K562 (cell line): ENCODE data around the gene AMOT. TPM values are rescaled to one million over a fixed set of nuclear protein-coding genes. Genes with fewer than 3 reads are reported as not detected.

Source experiments
- ATAC-seq: fragments of 200-7000 bp; cut with Tn5 transposase; 3 replicates; pipeline ENCODE4 v1.9.1; 2020; ENCODE audit warnings: moderate library complexity
- BruUV-seq: library from RNA; stranded (reverse); fragments of 400-500 nt; replicated peaks from 2 replicates; lab custom pipeline; 2021; lab: Mats Ljungman, UMichigan
- CTCF ChIA-PET: fragments of 300-600 bp; formaldehyde crosslinking; extraction: SDS; loops from one replicate; lab custom pipeline; 2021; ENCODE audit warnings: low intra/inter-chr PET ratio; lab: Yijun Ruan, JAX
- POLR2A ChIA-PET: fragments of 300-600, 350-650 bp; sonication (Branson Sonifier 250); formaldehyde crosslinking; extraction: SDS; loops from one replicate; lab custom pipeline; 2021; ENCODE audit warnings: antibody characterized with exemption, inconsistent platforms; lab: Yijun Ruan, JAX
- DNase-seq, 4 experiments: peaks; one replicate each; pipeline versions ENCODE4 v3.0.0 to v3.0.0-alpha.2; 2011 to 2018; ENCODE audit warnings: low spot score in 3 of 4, mixed read lengths in 3 of 4; ENCODE audit errors: extremely low read depth in 1 of 4
- FAIRE-seq: peaks from 2 replicates; lab custom pipeline; 2011; peaks lifted over from hg19 to GRCh38; lab: Jason Lieb, UNC
- H2AFZ ChIP-seq: 2 replicates; pipeline ENCODE4 v1.6.0; 2011; ENCODE audit warnings: low read depth, low read length, control low read depth, inconsistent platforms
- H3K27ac ChIP-seq: fragments of 200-600 bp; 3 replicates; pipeline ENCODE4 v1.8.0; 2011; ENCODE audit warnings: low read depth, mild to moderate bottlenecking, control low read depth, inconsistent platforms, low read length, moderate library complexity, mixed read lengths; ENCODE audit errors: extremely low read depth
- H3K27me3 ChIP-seq, 2 experiments: fragments of 300-600 bp in 1 of 2; 2 replicates in 1 of 2; 3 replicates in 1 of 2; pipeline versions ENCODE4 v1.6.0 to v1.8.0; 2011; ENCODE audit warnings: inconsistent platforms in 2 of 2, low read length in 2 of 2, mild to moderate bottlenecking in 1 of 2, mixed read lengths in 1 of 2, moderate library complexity in 1 of 2; ENCODE audit not compliant: control insufficient read depth in 2 of 2, insufficient read depth in 2 of 2
- H3K36me3 ChIP-seq: fragments of 300-600 bp; 3 replicates; pipeline ENCODE4 v1.8.0; 2011; ENCODE audit warnings: mild to moderate bottlenecking, low read length, inconsistent platforms; ENCODE audit not compliant: control insufficient read depth, insufficient read depth
- H3K4me1 ChIP-seq, 2 experiments: fragments of 200-600 bp in 1 of 2; replicated peaks in 1 of 2; 2 replicates in 1 of 2; 3 replicates in 1 of 2; pipeline versions ENCODE4 v1.5.1 to v1.8.0; 2011; ENCODE audit warnings: inconsistent platforms in 2 of 2, low read length in 2 of 2, mild to moderate bottlenecking in 1 of 2, mixed read lengths in 1 of 2, moderate library complexity in 1 of 2; ENCODE audit not compliant: control insufficient read depth in 2 of 2, insufficient read depth in 2 of 2
- H3K4me2 ChIP-seq: 2 replicates; pipeline ENCODE4 v1.6.1; 2011; ENCODE audit warnings: low read length, control low read depth, inconsistent platforms, mixed read lengths; ENCODE audit not compliant: insufficient read depth
- H3K4me3 ChIP-seq: fragments of 200-600 bp; sonication (generic), shearing (Covaris generic); 2 replicates; pipeline ENCODE4 v1.5.1; 2016; ENCODE audit warnings: control low read depth, inconsistent platforms
- H3K79me2 ChIP-seq: fragments of 200-600 bp; 3 replicates; pipeline ENCODE4 v1.8.0; 2011; ENCODE audit warnings: low read length, inconsistent platforms; ENCODE audit not compliant: control insufficient read depth, insufficient read depth
- H3K9ac ChIP-seq, 2 experiments: 2 replicates each; pipeline versions ENCODE4 v1.6.0 to v1.6.1; 2011; ENCODE audit warnings: low read depth in 2 of 2, low read length in 2 of 2, control low read depth in 1 of 2, inconsistent platforms in 1 of 2, mild to moderate bottlenecking in 1 of 2, mixed read lengths in 1 of 2; ENCODE audit not compliant: insufficient read depth in 1 of 2
- H3K9me1 ChIP-seq: one replicate; pipeline ENCODE4 v1.6.0; 2011; ENCODE audit warnings: inconsistent platforms, mild to moderate bottlenecking, low read length, moderate library complexity; ENCODE audit not compliant: control insufficient read depth, insufficient read depth
- H3K9me3 ChIP-seq: replicated peaks from 2 replicates; pipeline ENCODE4 v1.5.1; 2011; ENCODE audit warnings: low read depth, low read length, inconsistent platforms; ENCODE audit not compliant: control insufficient read depth, insufficient read depth
- H4K20me1 ChIP-seq: replicated peaks from 2 replicates; pipeline ENCODE4 v1.6.1; 2011; ENCODE audit warnings: low read length, inconsistent platforms, mixed read lengths; ENCODE audit not compliant: control insufficient read depth, insufficient read depth
- BRF1 ChIP-seq: IDR thresholded peaks from 3 replicates; pipeline ENCODE4 v1.6.1; 2011; ENCODE audit warnings: borderline replicate concordance, mild to moderate bottlenecking; ENCODE audit not compliant: insufficient read length; ENCODE audit errors: extremely low read depth
- ZBTB33 ChIP-seq: sonication (generic); formaldehyde crosslinking; IDR thresholded peaks from 2 replicates; pipeline ENCODE4 v1.8.1; 2023; ENCODE audit warnings: mild to moderate bottlenecking, missing genetic modification reagents
- ZKSCAN3 ChIP-seq: fragments of 250-450 bp; sonication (Bioruptor Pico); IDR thresholded peaks from 2 replicates; pipeline ENCODE4 v1.4.0; 2020
- ZNF592 ChIP-seq: fragments of 450-650 bp; IDR thresholded peaks from 2 replicates; pipeline ENCODE4 v1.6.1; 2017; ENCODE audit warnings: antibody characterized with exemption, mild to moderate bottlenecking
- WGBS: fragments of 100-300 bp; shearing (Covaris generic); methylation state at CpG from one replicate; pipeline ENCODE4 v1.1.6; 2016; ENCODE audit warnings: low coverage, mixed read lengths; ENCODE audit not compliant: insufficient coverage; ENCODE audit errors: missing lambda C conversion rate; 5-methylcytosine and 5-hydroxymethylcytosine counted together
- in situ Hi-C: fragments of 300-500 bp; cut with MboI; formaldehyde crosslinking; loops from 4 replicates; pipeline ENCODE4 v1.15.0; 2018; ENCODE audit warnings: inconsistent platforms, mixed read lengths
- intact Hi-C: fragments of 100-400 bp; cut with micrococcal nuclease; formaldehyde crosslinking; loops from 2 replicates; pipeline ENCODE4 v1.14.2; 2022
- polyA plus RNA-seq, 8 experiments: library from polyadenylated mRNA; depleted of rRNA in 4 of 8; stranded (reverse) in 5 of 8; unstranded in 3 of 8; fragments of >200 nt; fragmentation: Nextera tagmentation in 2 of 8; fragmentation: Illumina TruSeq in 1 of 8; extraction: Ambion mirVana in 2 of 8; extraction: Trizol in 1 of 8; gene quantifications; 2 replicates each; pipeline versions ENCODE4 v1.2.1 to v1.2.3, GENCODE V29; 2011 to 2014; ENCODE audit warnings: inconsistent platforms in 1 of 8, missing spikeins in 1 of 8
- total RNA-seq, 7 experiments: library from RNA; depleted of rRNA in 6 of 7; stranded (reverse); fragments of >200 nt in 6 of 7; fragmentation: Illumina TruSeq in 2 of 7; extraction: Trizol in 2 of 7; gene quantifications; 2 replicates each; pipeline versions ENCODE4 v1.2.1 to v1.2.3, GENCODE V29; 2011 to 2021; ENCODE audit warnings: low replicate concordance in 1 of 7

AMOT gene
- total and polyA plus RNA-seq, 9 of the 15 experiments (the other 6 are each of a cell fraction or from before 2014, with no cell fraction given), result 0.04 TPM; not detected in 8

GRCh38 chrX:112819813-112820212 lies 20.8 kb downstream of the AMOT start:
- H3K9me1 ChIP-seq, result no peaks in the 10 kb centered on the region
- FAIRE-seq, result no peak
- POLR2A ChIA-PET, result no interaction called here
- H3K4me3 ChIP-seq, result no peak overlapping the region
- in situ Hi-C loops (no loop called here), intact Hi-C loops (no loop called here)
- H3K79me2 ChIP-seq, result no peaks in the 10 kb centered on the region
- no peaks in the 10 kb centered on the region for H3K36me3 ChIP-seq
- H3K27ac ChIP-seq, result no peak overlapping the region
- DNase-seq, result no peak
- no peak overlapping the region for H2AFZ ChIP-seq
- H3K9ac ChIP-seq, result no peak overlapping the region
- no peaks in the 10 kb centered on the region for H4K20me1 ChIP-seq
- BruUV-seq, result no TSS peak
- no peaks in the 10 kb centered on the region for H3K27me3 ChIP-seq
- H3K9me3 ChIP-seq, result no peaks in the 10 kb centered on the region
- no CpG with 5 or more reads among the region's 1 CpG for WGBS
- no peak for ATAC-seq
- CTCF ChIA-PET, result no interaction called here
- no peak overlapping the region for H3K4me2 ChIP-seq
- TF ChIP-seq ZNF592, result no peak
- TF ChIP-seq BRF1, result no peak
- TF ChIP-seq ZBTB33 (CRISPR knock-in tag), result no peak
- TF ChIP-seq ZKSCAN3 (CRISPR knock-in tag), result no peak
- H3K4me1 ChIP-seq, result no peaks in the 10 kb centered on the region
